HepG2 (cell line): Measurements from ENCODE around the gene TNS4. TPM values are rescaled to one million over a fixed set of nuclear protein-coding genes. Genes with fewer than 3 reads are reported as not detected.
A peak's percentile ranks its signal among the peaks of the same experiment; 100 is the strongest.

Experiments used
- ATAC-seq: fragments of 200-7000 bp; cut with Tn5 transposase; 3 replicates; pipeline ENCODE4 v1.9.1; 2020; ENCODE audit warnings: mild to moderate bottlenecking, moderate library complexity
- BruUV-seq: library from RNA; stranded (reverse); fragments of 400-500 nt; replicated peaks from 2 replicates; lab custom pipeline; 2021; lab: Mats Ljungman, UMichigan
- CTCF ChIA-PET: fragments of 300-600 bp; formaldehyde crosslinking; extraction: SDS; loops from one replicate; lab custom pipeline; 2021; ENCODE audit warnings: low total read pairs, inconsistent platforms, low intra/inter-chr PET ratio; lab: Yijun Ruan, JAX
- POLR2A ChIA-PET: fragments of 350-600 bp; sonication (Branson Sonifier 250); formaldehyde crosslinking; loops from one replicate; lab custom pipeline; 2020; ENCODE audit warnings: antibody characterized with exemption, inconsistent platforms; lab: Yijun Ruan, JAX
- DNase-seq: peaks from one replicate; pipeline ENCODE4 v3.0.0-alpha.2; 2015; ENCODE audit warnings: low spot score
- FAIRE-seq: peaks from 3 replicates; lab custom pipeline; 2011; peaks lifted over from hg19 to GRCh38; lab: Jason Lieb, UNC
- H2AFZ ChIP-seq: one replicate; pipeline ENCODE4 v1.6.1; 2011; ENCODE audit warnings: low read length, inconsistent platforms
- H3K27ac ChIP-seq: fragments of 300-600 bp; 3 replicates; pipeline ENCODE4 v1.8.0; 2011; ENCODE audit warnings: mixed run types, mild to moderate bottlenecking, mixed read lengths, low read length, inconsistent platforms; ENCODE audit not compliant: insufficient read depth; ENCODE audit errors: extremely low read length
- H3K27me3 ChIP-seq, 2 experiments: fragments of 200-600 bp in 1 of 2; 2 replicates in 1 of 2; 3 replicates in 1 of 2; pipeline versions ENCODE4 v1.6.0 to v1.8.0; 2011; ENCODE audit warnings: low read length in 2 of 2, mild to moderate bottlenecking in 2 of 2, moderate library complexity in 2 of 2, inconsistent platforms in 1 of 2; ENCODE audit not compliant: insufficient read depth in 2 of 2, control insufficient read depth in 1 of 2
- H3K36me3 ChIP-seq, 2 experiments: fragments of 200-600 bp in 1 of 2; replicated peaks in 1 of 2; 2 replicates in 1 of 2; 3 replicates in 1 of 2; pipeline versions ENCODE4 v1.5.1 to v1.8.0; 2011; ENCODE audit warnings: low read length in 2 of 2, inconsistent platforms in 1 of 2; ENCODE audit not compliant: insufficient read depth in 2 of 2, control insufficient read depth in 1 of 2
- H3K4me1 ChIP-seq: 2 replicates; pipeline ENCODE4 v1.5.1; 2012; ENCODE audit warnings: low read length, inconsistent platforms; ENCODE audit not compliant: insufficient read depth
- H3K4me2 ChIP-seq: 2 replicates; pipeline ENCODE4 v1.6.0; 2011; ENCODE audit warnings: low read depth, low read length, inconsistent platforms
- H3K4me3 ChIP-seq, 3 experiments: fragments of 200-600 bp in 1 of 3; sonication (generic), shearing (Covaris generic) in 1 of 3; replicated peaks in 1 of 3; 2 replicates each; pipeline ENCODE4 v1.5.1; 2011 to 2016; ENCODE audit warnings: low read length in 3 of 3, inconsistent platforms in 2 of 3, low read depth in 2 of 3, mild to moderate bottlenecking in 2 of 3, control low read depth in 1 of 3, mixed read lengths in 1 of 3; ENCODE audit not compliant: insufficient read depth in 1 of 3
- H3K79me2 ChIP-seq: one replicate; pipeline ENCODE4 v1.6.1; 2011; ENCODE audit warnings: low read length, inconsistent platforms; ENCODE audit not compliant: insufficient read depth
- H3K9ac ChIP-seq: 2 replicates; pipeline ENCODE4 v1.6.0; 2011; ENCODE audit warnings: mild to moderate bottlenecking, low read depth, low read length, inconsistent platforms; ENCODE audit not compliant: insufficient read depth
- H3K9me3 ChIP-seq: 2 replicates; pipeline ENCODE4 v1.5.1; 2012; ENCODE audit warnings: mild to moderate bottlenecking, low read length
- H4K20me1 ChIP-seq: 2 replicates; pipeline ENCODE4 v1.6.0; 2011; ENCODE audit warnings: inconsistent platforms, mild to moderate bottlenecking, low read length, moderate library complexity; ENCODE audit not compliant: insufficient read depth
- REL ChIP-seq: sonication (generic); formaldehyde crosslinking; conservative IDR thresholded peaks from 2 replicates; pipeline ENCODE4 v1.8.0; 2022; ENCODE audit warnings: mild to moderate bottlenecking, missing genetic modification reagents, moderate library complexity
- ZNF33A ChIP-seq: sonication (generic); formaldehyde crosslinking; IDR thresholded peaks from 2 replicates; pipeline ENCODE4 v1.5.1; 2020; ENCODE audit warnings: missing genetic modification reagents, mild to moderate bottlenecking, moderate library complexity, borderline replicate concordance
- ZNF460 ChIP-seq: sonication (generic); formaldehyde crosslinking; IDR thresholded peaks from 2 replicates; pipeline ENCODE4 v1.5.1; 2020; ENCODE audit warnings: missing genetic modification reagents, mild to moderate bottlenecking, borderline replicate concordance
- ZNF567 ChIP-seq: sonication (generic); formaldehyde crosslinking; IDR thresholded peaks from 2 replicates; pipeline ENCODE4 v1.8.1; 2023; ENCODE audit warnings: mild to moderate bottlenecking, missing genetic modification reagents, borderline replicate concordance
- ZNF891 ChIP-seq: sonication (generic); formaldehyde crosslinking; IDR thresholded peaks from 2 replicates; pipeline ENCODE4 v1.5.0; 2020; ENCODE audit warnings: mild to moderate bottlenecking, missing genetic modification reagents
- WGBS: methylation state at CpG from one replicate; pipeline ENCODE4 v1.1.6; 2017; ENCODE audit warnings: low lambda C conversion rate; 5-methylcytosine and 5-hydroxymethylcytosine counted together
- in situ Hi-C: cut with HindIII; loops from 2 replicates; pipeline ENCODE4 v1.10.0; 2017; ENCODE audit warnings: low pct_unique_long_range_greater_than_20kb; ENCODE audit not compliant: extremely low pct_ligation_motif_present
- intact Hi-C: fragments of 100-400 bp; cut with micrococcal nuclease; formaldehyde crosslinking; loops from one replicate; pipeline ENCODE4 v1.10.0; 2022; ENCODE audit not compliant: unreplicated experiment
- polyA plus RNA-seq, 8 experiments: library from polyadenylated mRNA; depleted of rRNA in 3 of 8; stranded (reverse) in 7 of 8; unstranded in 1 of 8; fragments of >200 nt; fragmentation: Illumina TruSeq in 4 of 8; extraction: Trizol in 4 of 8; gene quantifications; 2 replicates each; pipeline versions ENCODE4 v1.2.1 to v1.2.3, GENCODE V29; 2011 to 2016; ENCODE audit warnings: low read depth in 4 of 8, missing spikeins in 1 of 8, mixed read lengths in 1 of 8; ENCODE audit not compliant: insufficient read depth in 1 of 8
- total RNA-seq, 5 experiments: library from RNA; depleted of rRNA; stranded (reverse); fragments of >200 nt; fragmentation: Illumina TruSeq; extraction: Trizol; gene quantifications; 2 replicates each; pipeline ENCODE4 v1.2.3, GENCODE V29; 2016; ENCODE audit warnings: low read depth in 1 of 5
- TF ChIP-seq, protein P1 (sequence below): sonication (generic); formaldehyde crosslinking; IDR thresholded peaks from 2 replicates; pipeline ENCODE4 v1.4.0; 2020; ENCODE audit warnings: missing genetic modification reagents
- TF ChIP-seq, protein P2 (sequence below): sonication (generic); formaldehyde crosslinking; conservative IDR thresholded peaks from 2 replicates; pipeline ENCODE4 v1.8.1; 2023; ENCODE audit warnings: missing genetic modification reagents

TNS4 gene
- total and polyA plus RNA-seq, 2 of the 13 experiments (the other 11 are each of a cell fraction or from before 2014, with no cell fraction given): 0.58 to 2.1 TPM

GRCh38 chr17:40475234-40475908, 26.1 kb downstream of the TNS4 start:
- H4K20me1 ChIP-seq: no peaks in the 10 kb centered on the region
- no peaks in the 10 kb centered on the region for H3K36me3 ChIP-seq
- no peak overlapping the region for H3K27ac ChIP-seq
- no peak overlapping the region for H3K9ac ChIP-seq
- H3K27me3 ChIP-seq: no peaks in the 10 kb centered on the region
- H3K4me2 ChIP-seq: peak overlapping the region; percentile 26; the same call in 1 of the 2 replicates
- TF ChIP-seq ZNF33A (CRISPR knock-in tag) (no peak), ZNF891 (CRISPR knock-in tag) (0 out of 2 replicates have a peak, but pooled peaks have one; percentile 65), ZNF567 (CRISPR knock-in tag) (no peak), ZNF460 (peak; percentile 65), REL (CRISPR knock-in tag) (0 out of 2 replicates have a peak, but pooled peaks have one; percentile 9)
- TF ChIP-seq, protein P1, sequence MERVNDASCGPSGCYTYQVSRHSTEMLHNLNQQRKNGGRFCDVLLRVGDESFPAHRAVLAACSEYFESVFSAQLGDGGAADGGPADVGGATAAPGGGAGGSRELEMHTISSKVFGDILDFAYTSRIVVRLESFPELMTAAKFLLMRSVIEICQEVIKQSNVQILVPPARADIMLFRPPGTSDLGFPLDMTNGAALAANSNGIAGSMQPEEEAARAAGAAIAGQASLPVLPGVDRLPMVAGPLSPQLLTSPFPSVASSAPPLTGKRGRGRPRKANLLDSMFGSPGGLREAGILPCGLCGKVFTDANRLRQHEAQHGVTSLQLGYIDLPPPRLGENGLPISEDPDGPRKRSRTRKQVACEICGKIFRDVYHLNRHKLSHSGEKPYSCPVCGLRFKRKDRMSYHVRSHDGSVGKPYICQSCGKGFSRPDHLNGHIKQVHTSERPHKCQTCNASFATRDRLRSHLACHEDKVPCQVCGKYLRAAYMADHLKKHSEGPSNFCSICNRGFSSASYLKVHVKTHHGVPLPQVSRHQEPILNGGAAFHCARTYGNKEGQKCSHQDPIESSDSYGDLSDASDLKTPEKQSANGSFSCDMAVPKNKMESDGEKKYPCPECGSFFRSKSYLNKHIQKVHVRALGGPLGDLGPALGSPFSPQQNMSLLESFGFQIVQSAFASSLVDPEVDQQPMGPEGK: peak; percentile 18
- TF ChIP-seq, protein P2, sequence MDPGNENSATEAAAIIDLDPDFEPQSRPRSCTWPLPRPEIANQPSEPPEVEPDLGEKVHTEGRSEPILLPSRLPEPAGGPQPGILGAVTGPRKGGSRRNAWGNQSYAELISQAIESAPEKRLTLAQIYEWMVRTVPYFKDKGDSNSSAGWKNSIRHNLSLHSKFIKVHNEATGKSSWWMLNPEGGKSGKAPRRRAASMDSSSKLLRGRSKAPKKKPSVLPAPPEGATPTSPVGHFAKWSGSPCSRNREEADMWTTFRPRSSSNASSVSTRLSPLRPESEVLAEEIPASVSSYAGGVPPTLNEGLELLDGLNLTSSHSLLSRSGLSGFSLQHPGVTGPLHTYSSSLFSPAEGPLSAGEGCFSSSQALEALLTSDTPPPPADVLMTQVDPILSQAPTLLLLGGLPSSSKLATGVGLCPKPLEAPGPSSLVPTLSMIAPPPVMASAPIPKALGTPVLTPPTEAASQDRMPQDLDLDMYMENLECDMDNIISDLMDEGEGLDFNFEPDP (CRISPR knock-in tag): no peak
- H2AFZ ChIP-seq: no peak overlapping the region
- intact Hi-C loops (loop anchor here (5.0 kb wide), 1 partner anchor 57 kb away; no protein-coding TSS in a partner anchor), in situ Hi-C loops (no loop called here)
- ChIA-PET CTCF (interaction anchor here (0.7 to 2.1 kb wide), 4 partner anchors 34 to 85 kb away, joined by 3 to 13 read pairs (median 8); no protein-coding TSS in a partner anchor), POLR2A (interaction anchor here (0.6 to 1.7 kb wide), 10 partner anchors 27 to 1093 kb away, joined by 3 to 8 read pairs (median 4); partner anchors contain the start of gene IGFBP4)
- no TSS peak for BruUV-seq
- ATAC-seq (no peak), FAIRE-seq (no peak), DNase-seq (no peak)
- peaks cover 60% of the 10 kb centered on the region for H3K4me1 ChIP-seq
- WGBS: 76% methylated on average over 18 of the region's 18 CpGs
- no peaks in the 10 kb centered on the region for H3K9me3 ChIP-seq
- H3K4me3 ChIP-seq: no peak overlapping the region
- no peaks in the 10 kb centered on the region for H3K79me2 ChIP-seq
